GM12891 (cell line): Measurements from ENCODE around the gene NUDT17.

Experiments used
- POLR2A ChIP-seq: IDR thresholded peaks from 2 replicates; pipeline ENCODE4 v1.6.1; 2011; ENCODE audit warnings: low read depth, low read length, control low read depth
- POLR2AphosphoS5 ChIP-seq: IDR thresholded peaks from 2 replicates; pipeline ENCODE4 v1.6.1; 2011; ENCODE audit warnings: low read depth, low read length, control low read depth
- TAF1 ChIP-seq: IDR thresholded peaks from 2 replicates; pipeline ENCODE4 v1.6.1; 2011; ENCODE audit warnings: low read depth, low read length, control low read depth

DNA sequence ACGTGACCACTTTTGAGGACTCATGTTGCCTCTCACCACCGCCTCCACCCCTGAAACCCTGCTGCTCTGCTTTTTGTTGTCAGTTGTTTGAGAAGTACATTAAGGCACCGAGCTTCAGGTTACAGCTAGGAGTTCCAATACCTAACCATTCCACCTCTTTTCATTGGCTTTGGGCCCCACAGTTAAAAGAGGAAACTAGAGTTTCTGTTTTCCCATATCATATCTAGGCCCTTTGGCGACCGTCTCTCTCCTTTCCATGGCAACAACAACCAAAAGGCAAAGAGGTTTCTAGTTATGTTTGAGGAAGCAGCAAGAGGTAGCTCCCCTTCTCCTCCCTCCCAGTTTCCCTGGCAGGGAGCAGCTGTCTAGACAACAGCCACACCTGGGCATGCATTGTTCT is 34.3 kb downstream of the NUDT17 start:
- TF ChIP-seq POLR2A (no peak), TAF1 (no peak), POLR2AphosphoS5 (no peak)
